ENCODE measurements around the gene STRA8.

- TF ChIP-seq CTCF (IDR thresholded peaks at IDR 0.05; ENCODE audit: low read depth, low read length) (no peak), POLR2A (IDR thresholded peaks at IDR 0.05; ENCODE audit: extremely low read depth, insufficient read length) (no peak), MYC (IDR thresholded peaks at IDR 0.05; ENCODE audit: low read depth, low read length) (no peak)
Observed at GRCh38 chr7:135247746-135248471, 14.3 kb downstream of the STRA8 start.
